MV-4-11 (cell line): ENCODE results near the gene TCP11L2.
"Not testable (repeated sequence)": the region's sequence is repeated elsewhere in the genome, so short reads cannot be mapped to it uniquely, and the experiment has no call there.

Experiments used
- DNase-seq: peaks from one replicate; lab custom pipeline; 2025; lab: John Stamatoyannopoulos, UW

Gene TCP11L2

GRCh38 chr12:106307181-106307580 is 4.6 kb downstream of the TCP11L2 start:
- DNase-seq = no peak

- DNase-seq = no peak
Observed at GRCh38 chr12:106308121-106308520, 5.6 kb downstream of the TCP11L2 start.

- DNase-seq = no peak
Observed at GRCh38 chr12:106308611-106309010, 6.1 kb downstream of the TCP11L2 start.

GRCh38 chr12:106309671-106310505 is 7.4 kb downstream of the TCP11L2 start:
- peak; percentile 26 for DNase-seq

GRCh38 chr12:106310687-106311086 is 8.2 kb downstream of the TCP11L2 start:
- no peak for DNase-seq

DNA sequence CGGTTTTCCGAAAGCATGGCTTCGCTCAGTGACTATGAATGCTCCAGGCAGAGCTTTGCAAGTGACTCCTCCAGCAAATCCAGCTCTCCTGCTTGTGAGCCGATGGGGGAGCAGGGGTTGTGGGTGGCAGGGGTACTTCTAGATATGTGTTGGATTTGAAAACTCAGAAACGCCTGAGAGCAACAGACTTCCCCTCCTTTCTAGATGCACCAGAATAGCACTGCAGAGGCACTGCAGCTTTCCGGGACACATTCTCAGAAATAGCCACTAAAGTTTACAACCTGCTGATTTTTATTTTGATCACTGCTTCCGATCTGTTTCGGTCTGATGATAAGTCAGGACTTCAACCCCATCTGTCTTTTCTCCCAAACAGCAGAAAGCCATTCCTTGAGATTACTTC is 8.6 kb downstream of the TCP11L2 start:
- no peak for DNase-seq

- not testable (repeated sequence) for DNase-seq
Observed at GRCh38 chr12:106313413-106313812, 10.9 kb downstream of the TCP11L2 start.

DNA sequence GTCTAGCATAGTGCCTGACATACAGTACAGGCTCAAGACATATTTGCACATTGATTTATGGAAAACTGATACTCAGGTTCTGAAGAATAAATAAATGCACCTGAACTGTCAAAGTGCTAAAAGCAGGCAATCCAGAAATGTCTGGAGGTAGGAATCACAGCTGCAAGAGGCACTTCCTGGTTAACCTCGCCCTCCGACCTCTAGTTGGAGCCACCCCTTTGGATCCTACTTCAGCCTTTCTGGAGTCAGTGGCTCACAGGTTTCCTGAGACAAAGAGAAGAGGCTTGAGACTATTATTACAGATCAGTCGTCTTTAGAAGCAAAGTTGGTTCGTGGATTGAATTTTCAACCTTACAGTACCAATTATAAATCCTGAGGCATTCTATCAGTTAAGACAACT is 13.0 kb downstream of the TCP11L2 start:
- no peak for DNase-seq

- DNase-seq = no peak
Observed at GRCh38 chr12:106317406-106318082, 15.0 kb downstream of the TCP11L2 start.

DNA sequence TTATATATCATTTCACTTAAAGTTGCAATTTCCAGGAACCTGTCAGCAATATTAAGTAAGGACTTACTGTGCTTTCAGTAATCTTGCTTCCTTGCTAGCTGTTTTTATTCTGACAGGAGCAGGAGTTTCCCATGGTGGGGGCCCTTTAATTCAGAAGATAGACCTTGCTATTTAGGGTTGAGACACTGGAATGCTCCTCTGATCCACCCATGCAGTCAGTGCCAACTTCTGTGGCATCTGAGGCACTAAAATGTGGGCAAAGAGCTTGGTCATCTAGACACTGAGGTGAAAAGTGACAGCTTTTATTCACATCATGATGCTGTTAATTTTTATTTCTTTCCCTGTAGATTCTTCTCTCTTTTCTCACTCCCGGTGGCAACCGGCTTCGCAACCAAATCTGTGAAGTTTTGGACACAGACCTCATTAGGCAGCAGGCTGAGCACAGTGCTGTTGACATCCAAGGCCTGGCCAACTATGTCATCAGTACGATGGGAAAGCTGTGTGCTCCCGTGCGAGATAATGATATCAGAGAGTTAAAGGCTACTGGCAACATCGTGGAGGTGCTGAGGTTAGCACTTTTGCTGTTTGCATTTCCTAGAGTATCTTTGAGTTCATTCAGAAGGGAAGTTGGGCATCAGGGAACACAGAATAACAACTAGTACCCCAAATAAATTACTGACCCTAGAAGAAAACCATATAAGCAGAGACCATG is 18.8 kb downstream of the TCP11L2 start:
- no peak for DNase-seq

DNA sequence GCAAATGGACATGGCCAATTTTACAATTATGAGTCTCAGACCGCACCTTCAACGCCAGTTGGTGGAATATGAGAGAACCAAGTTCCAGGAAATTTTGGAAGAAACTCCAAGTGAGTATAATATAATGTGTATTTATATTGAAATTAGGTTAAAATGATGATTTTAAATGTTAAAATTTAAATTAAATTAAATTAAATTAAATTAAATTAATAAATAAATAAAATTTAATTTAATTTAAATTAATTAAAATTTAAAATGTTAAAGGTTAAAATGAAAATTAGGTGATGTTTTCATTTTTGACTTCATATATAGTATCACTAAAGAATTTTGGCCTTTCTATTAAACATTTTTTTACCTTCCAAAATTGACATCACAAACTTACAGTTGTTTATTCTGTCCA is 21.0 kb downstream of the TCP11L2 start:
- DNase-seq = no peak

- no peak for DNase-seq
Observed at GRCh38 chr12:106327309-106327869, 24.9 kb downstream of the TCP11L2 start.

GRCh38 chr12:106328735-106329134 is 26.2 kb downstream of the TCP11L2 start:
- no peak for DNase-seq

DNA sequence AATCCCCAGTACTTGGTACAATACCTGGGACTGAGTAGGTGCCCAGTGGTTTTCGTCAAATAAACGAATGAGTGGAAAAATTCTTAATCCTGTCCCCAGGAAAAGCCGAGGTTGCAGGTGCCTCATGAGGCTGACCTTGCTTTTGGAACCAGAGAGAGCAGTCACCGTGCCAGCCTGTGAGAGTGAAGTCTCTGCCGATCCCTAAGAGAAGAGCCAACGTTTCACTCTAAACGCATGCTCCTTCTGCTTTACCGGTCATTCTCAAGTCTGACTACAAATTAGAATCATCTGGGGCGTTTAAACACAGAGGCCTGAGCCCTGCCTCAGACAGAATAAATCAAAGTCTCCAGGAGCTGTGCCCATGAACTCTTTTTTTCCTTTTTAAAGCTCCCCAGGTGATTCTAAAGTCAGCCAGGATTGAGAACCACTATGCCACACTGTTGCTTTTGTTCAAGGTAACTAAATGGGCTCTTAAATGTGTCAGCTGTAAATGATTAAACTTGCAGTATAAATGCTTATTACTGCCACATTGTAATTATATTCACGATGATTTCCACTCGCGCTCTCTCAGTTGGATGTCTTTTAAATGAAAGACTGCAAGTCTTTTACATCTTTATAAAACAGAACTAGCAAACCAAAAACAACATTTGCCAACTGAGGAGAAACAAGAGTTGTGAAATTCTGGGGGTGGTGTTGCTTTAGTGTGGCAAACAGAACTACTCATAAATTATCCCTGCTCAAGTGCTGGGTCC is 26.9 kb downstream of the TCP11L2 start:
- peak; percentile 43 for DNase-seq

DNA sequence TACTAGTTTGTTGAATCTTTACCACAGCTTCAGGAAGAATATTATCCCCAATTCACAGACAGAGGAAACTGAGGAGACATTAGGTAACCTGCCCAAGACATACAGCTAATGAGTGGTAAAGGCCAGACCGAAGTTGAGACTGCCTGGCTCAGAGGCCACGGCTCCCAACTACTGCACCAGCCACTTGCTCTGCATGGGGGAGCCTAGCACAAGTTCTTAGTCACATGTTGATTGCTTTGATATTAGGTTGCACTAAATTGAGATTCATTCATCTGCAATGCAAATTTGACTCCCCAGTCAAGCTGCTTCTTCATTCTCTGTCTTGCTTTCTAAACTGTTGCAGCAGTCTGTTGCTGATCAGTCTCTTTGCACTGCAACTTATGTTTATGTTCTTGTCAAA is 29.1 kb downstream of the TCP11L2 start:
- no peak for DNase-seq

DNA sequence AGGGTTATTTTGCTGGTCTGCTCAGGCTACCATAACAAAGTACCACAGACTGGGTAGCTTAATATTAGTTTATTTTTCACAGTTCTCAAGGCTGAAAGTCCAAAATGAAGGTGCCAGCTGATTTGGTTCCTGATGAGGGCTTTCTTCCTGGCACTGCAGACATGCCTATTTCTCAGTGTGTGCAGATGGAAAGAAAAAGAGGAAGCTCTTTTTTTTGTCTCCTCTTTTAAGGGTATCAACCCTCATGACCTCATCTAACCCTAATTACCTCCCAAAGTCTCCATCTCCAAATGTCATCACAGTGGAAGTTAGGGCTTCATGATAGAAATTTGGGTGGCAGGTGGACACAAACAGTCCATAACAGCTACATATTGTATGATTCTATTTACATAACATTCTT is 30.0 kb downstream of the TCP11L2 start:
- DNase-seq = peak; percentile 73

- DNase-seq = no peak
Observed at GRCh38 chr12:106333010-106333409, 30.5 kb downstream of the TCP11L2 start.

DNA sequence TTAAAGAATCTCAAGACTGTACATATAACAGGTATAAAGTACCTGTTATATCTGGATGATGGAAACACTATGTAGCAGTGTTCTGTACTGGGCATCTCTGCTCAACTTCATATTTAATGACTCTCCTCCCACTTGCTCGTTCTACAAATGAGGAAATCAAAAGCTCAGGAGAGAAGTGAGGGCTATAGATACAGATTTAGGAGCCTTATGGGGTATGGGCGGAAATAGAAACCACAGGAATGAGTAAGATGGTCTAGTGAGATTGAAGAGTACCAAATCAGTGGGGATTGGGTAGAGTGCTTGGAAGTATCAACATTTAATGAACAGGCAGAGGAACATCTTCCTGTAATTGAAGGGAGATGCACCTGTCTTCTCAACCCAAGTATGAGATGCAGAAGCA is 31.2 kb downstream of the TCP11L2 start:
- peak; percentile 62 for DNase-seq

GRCh38 chr12:106341086-106341877 is 38.7 kb downstream of the TCP11L2 start:
- no peak for DNase-seq

- no peak for DNase-seq
Observed at GRCh38 chr12:106342397-106343213, 40.1 kb downstream of the TCP11L2 start.
